CD14-positive monocyte (primary cell): ENCODE measurements around the gene THRB. TPM values are rescaled to one million over a fixed set of nuclear protein-coding genes. Genes with fewer than 3 reads are reported as not detected.
A peak's percentile ranks its signal among the peaks of the same experiment; 100 is the strongest.

Experiments
- DNase-seq, 3 donors: peaks; one replicate each; pipeline ENCODE4 v3.0.0-alpha.2; 2011 to 2022
- H2AFZ ChIP-seq: 2 replicates; pipeline ENCODE4 v1.6.0; 2012; ENCODE audit warnings: mild to moderate bottlenecking, low read depth, low read length, inconsistent platforms; ENCODE audit not compliant: insufficient read depth, poor library complexity, severe bottlenecking
- H3K27ac ChIP-seq, 2 donors: 1 replicate in 1 of 2; 2 replicates in 1 of 2; pipeline ENCODE4 v1.5.1; 2012 to 2013; ENCODE audit warnings: low read length in 2 of 2, control low read depth in 1 of 2, inconsistent platforms in 1 of 2, low read depth in 1 of 2, mild to moderate bottlenecking in 1 of 2
- H3K27me3 ChIP-seq, 2 donors: one replicate each; pipeline versions ENCODE4 v1.6.0 to v1.6.1; 2011 to 2013; ENCODE audit warnings: low read length in 2 of 2; ENCODE audit not compliant: control insufficient read depth in 2 of 2, insufficient read depth in 2 of 2
- H3K36me3 ChIP-seq, 2 donors: replicated peaks in 1 of 2; 1 replicate in 1 of 2; 2 replicates in 1 of 2; pipeline versions ENCODE4 v1.5.1 to v1.6.1; 2012 to 2013; ENCODE audit warnings: low read length in 2 of 2, control low read depth in 1 of 2, inconsistent platforms in 1 of 2, mild to moderate bottlenecking in 1 of 2; ENCODE audit not compliant: insufficient read depth in 2 of 2, control insufficient read depth in 1 of 2
- H3K4me1 ChIP-seq, 2 donors: 1 replicate in 1 of 2; 2 replicates in 1 of 2; pipeline versions ENCODE4 v1.5.1 to v1.6.1; 2012 to 2013; ENCODE audit warnings: low read length in 2 of 2, control low read depth in 1 of 2, inconsistent platforms in 1 of 2, mild to moderate bottlenecking in 1 of 2, moderate library complexity in 1 of 2; ENCODE audit not compliant: insufficient read depth in 2 of 2, control insufficient read depth in 1 of 2
- H3K4me2 ChIP-seq: replicated peaks from 2 replicates; pipeline ENCODE3; 2012; ENCODE audit warnings: low read length, moderate library complexity, mild to moderate bottlenecking; ENCODE audit not compliant: poor library complexity, severe bottlenecking; ENCODE audit errors: extremely low read depth
- H3K4me3 ChIP-seq, 3 experiments: fragments of 200-600 bp in 1 of 3; sonication (generic) in 1 of 3; replicated peaks in 1 of 3; 1 replicate in 2 of 3; 2 replicates in 1 of 3; pipeline ENCODE4 v1.5.1; 2011 to 2013; ENCODE audit warnings: low read length in 3 of 3, mild to moderate bottlenecking in 3 of 3, control low read depth in 2 of 3, low read depth in 2 of 3, inconsistent platforms in 1 of 3, moderate library complexity in 1 of 3
- H3K79me2 ChIP-seq: 2 replicates; pipeline ENCODE4 v1.6.0; 2012; ENCODE audit warnings: mild to moderate bottlenecking, control low read depth, inconsistent platforms, low read length, moderate library complexity; ENCODE audit not compliant: insufficient read depth
- H3K9ac ChIP-seq: 2 replicates; pipeline ENCODE4 v1.6.0; 2017; ENCODE audit warnings: low read length, mild to moderate bottlenecking; ENCODE audit not compliant: insufficient read depth, poor library complexity, severe bottlenecking
- H3K9me3 ChIP-seq, 2 donors: replicated peaks in 1 of 2; 1 replicate in 1 of 2; 2 replicates in 1 of 2; pipeline versions ENCODE4 v1.5.1 to v1.6.1; 2012 to 2013; ENCODE audit warnings: low read length in 2 of 2, control low read depth in 1 of 2; ENCODE audit not compliant: control insufficient read depth in 1 of 2, insufficient read depth in 1 of 2
- H4K20me1 ChIP-seq: 2 replicates; pipeline ENCODE4 v1.6.0; 2012; ENCODE audit warnings: mild to moderate bottlenecking, low read length, control low read depth, moderate library complexity; ENCODE audit not compliant: insufficient read depth
- H3K27ac Mint-ChIP-seq, 7 donors: one replicate each; pipeline ENCODE4 v1.8.0; 2020; ENCODE audit warnings: mild to moderate bottlenecking in 7 of 7, mixed read lengths in 7 of 7, moderate library complexity in 6 of 7, inconsistent platforms in 2 of 7
- H3K27me3 Mint-ChIP-seq, 3 donors: one replicate each; pipeline ENCODE4 v1.8.0; 2021 to 2022; ENCODE audit warnings: low read depth in 3 of 3, mild to moderate bottlenecking in 3 of 3, mixed read lengths in 3 of 3, moderate library complexity in 3 of 3, inconsistent platforms in 1 of 3
- H3K36me3 Mint-ChIP-seq, 2 donors: one replicate each; pipeline ENCODE4 v1.8.0; 2020; ENCODE audit warnings: mixed read lengths in 2 of 2, inconsistent platforms in 1 of 2, mild to moderate bottlenecking in 1 of 2
- H3K4me1 Mint-ChIP-seq: one replicate; pipeline ENCODE4 v1.8.0; 2020; ENCODE audit warnings: mild to moderate bottlenecking, mixed read lengths
- H3K4me3 Mint-ChIP-seq, 2 donors: one replicate each; pipeline ENCODE4 v1.8.0; 2020; ENCODE audit warnings: mild to moderate bottlenecking in 2 of 2, mixed read lengths in 2 of 2, moderate library complexity in 1 of 2
- H3K9me3 Mint-ChIP-seq, 7 donors: one replicate each; pipeline ENCODE4 v1.8.0; 2020 to 2022; ENCODE audit warnings: mixed read lengths in 7 of 7, mild to moderate bottlenecking in 6 of 7, moderate library complexity in 6 of 7, inconsistent platforms in 2 of 7
- CTCF ChIP-seq: fragments of 200-600 bp; IDR thresholded peaks from one replicate; pipeline ENCODE4 v1.8.0; 2022; ENCODE audit warnings: antibody characterized with exemption, mild to moderate bottlenecking
- WGBS: methylation state at CpG from one replicate; pipeline ENCODE4 v1.1.5; 2013; ENCODE audit warnings: missing lambda C conversion rate; ENCODE audit not compliant: insufficient coverage; 5-methylcytosine and 5-hydroxymethylcytosine counted together
- intact Hi-C, 2 donors: fragments of 100-400 bp; cut with micrococcal nuclease; formaldehyde crosslinking; loops; one replicate each; pipeline versions ENCODE4 v1.15.0 to v1.15.1; 2023
- polyA plus RNA-seq, 3 donors: library from polyadenylated mRNA; depleted of rRNA in 1 of 3; unstranded in 2 of 3; stranded (reverse) in 1 of 3; fragments of 300-500 nt in 2 of 3; fragments of >200 nt in 1 of 3; fragmentation: Illumina TruSeq in 2 of 3; gene quantifications; 1 replicate in 2 of 3; 2 replicates in 1 of 3; pipeline ENCODE4 v1.2.3, GENCODE V29; 2012 to 2021

The THRB gene
- polyA plus RNA-seq, 3 donors: 0.05 TPM; not detected in 2

DNA sequence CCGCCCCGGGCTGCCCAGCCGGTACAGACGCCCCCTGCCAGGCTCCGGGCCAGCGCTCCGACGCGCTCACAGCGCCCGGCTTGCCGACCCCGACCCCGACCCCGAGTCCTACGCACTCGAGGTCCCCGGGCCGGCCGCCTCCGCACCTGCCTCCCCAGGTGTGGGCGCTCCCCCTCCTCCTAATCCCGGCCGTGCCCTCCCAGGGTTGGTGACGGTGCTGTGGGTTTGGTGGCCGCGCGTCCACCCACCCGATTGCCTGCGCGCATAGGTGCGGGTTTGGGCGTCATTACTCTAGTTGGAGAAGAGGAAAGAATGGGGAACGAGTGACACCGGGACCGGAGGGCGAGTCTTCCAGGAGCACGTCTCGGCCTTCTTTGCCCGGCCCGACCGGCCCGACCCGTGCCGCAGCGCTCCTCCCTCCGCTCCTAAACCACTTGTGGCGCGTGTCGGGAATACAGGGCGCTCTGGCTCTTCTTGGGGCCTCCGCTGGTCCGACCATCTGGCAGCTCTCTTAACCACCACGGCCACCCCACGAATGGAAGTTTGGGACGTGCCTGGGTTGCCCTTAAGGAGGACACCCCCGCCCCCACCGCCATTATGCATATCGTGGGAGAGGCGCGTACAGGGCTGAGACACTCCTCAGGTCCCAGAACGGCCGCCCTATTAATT lies 810 bp upstream of the THRB start:
- no peaks in the 10 kb centered on the region for H3K79me2 ChIP-seq
- DNase-seq: peak in 1 of 3 donors; percentile 18
- peak overlapping the region; percentile 20 to 76 (median 43) for H3K4me3 ChIP-seq
- H3K9ac ChIP-seq: no peak overlapping the region
- peak; percentile 6 for TF ChIP-seq CTCF
- intact Hi-C loops: no loop called here
- peaks cover 18 to 23% of the 10 kb centered on the region in 2 donors for H3K4me1 ChIP-seq
- no peaks in the 10 kb centered on the region for H4K20me1 ChIP-seq
- H3K27me3 ChIP-seq: peaks cover 53 to 66% of the 10 kb centered on the region in 2 donors
- peak overlapping the region; percentile 86 for H2AFZ ChIP-seq
- H3K9me3 Mint-ChIP-seq: peaks cover 0 to 20% (median 5%) of the 10 kb centered on the region in 7 donors
- WGBS: under 1% methylated on average over 43 of the region's 63 CpGs
- no peaks in the 10 kb centered on the region for H3K36me3 ChIP-seq
- peaks cover 3 to 5% of the 10 kb centered on the region in 2 donors for H3K36me3 Mint-ChIP-seq
- peaks cover 55 to 80% (median 72%) of the 10 kb centered on the region in 3 donors for H3K27me3 Mint-ChIP-seq
- H3K27ac Mint-ChIP-seq: peak overlapping the region in 2 of 7 donors; percentile 66 to 69
- H3K4me2 ChIP-seq: peak overlapping the region; percentile 92
- no peaks in the 10 kb centered on the region for H3K9me3 ChIP-seq
- peaks cover 16% of the 10 kb centered on the region for H3K4me1 Mint-ChIP-seq
- peak overlapping the region; percentile 91 to 97 for H3K4me3 Mint-ChIP-seq
- H3K27ac ChIP-seq: no peak overlapping the region

DNA sequence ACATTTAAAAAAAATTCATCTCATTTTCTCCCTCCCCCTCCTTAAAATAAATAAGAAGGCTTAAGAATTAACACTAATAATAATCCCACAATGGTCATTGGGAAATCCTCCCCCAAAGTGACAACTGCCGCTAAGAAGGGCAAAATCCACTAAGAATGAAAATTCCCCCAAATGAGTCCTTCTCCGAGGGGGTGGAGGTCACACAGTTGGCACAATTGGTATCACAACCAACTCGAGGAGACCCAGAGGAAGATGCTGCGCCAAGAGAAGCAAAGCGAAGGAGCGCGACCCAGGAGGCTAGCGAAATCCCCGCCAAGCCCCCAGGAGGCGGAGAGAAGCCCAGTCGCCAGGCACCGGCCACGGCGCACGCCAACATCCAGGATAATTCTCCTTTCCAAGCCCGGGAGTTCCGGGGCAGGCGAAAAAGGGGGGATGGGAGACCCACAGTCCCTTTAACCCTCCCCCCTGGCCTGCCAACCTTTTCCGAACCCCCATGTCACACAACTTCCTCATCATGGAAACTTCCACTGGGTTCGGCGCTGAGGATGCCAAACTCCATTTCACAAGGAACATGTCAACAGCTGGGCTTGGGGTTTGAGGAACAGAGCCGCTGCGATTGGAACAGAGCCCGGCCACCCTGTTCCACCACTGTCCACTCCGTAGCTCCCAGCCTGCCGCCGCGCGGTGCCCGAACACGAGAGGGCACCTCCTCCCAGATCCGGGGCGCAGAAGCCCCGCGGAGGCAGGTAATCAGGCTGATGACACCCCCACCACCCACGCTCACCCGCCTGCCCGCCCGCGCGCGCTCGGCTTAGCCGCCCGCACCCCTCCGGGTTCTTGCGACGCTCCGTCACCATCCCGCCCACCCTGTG lies 668 bp downstream of the THRB start:
- Mint-ChIP-seq H3K9me3 (peaks cover 0 to 20% (median 5%) of the 10 kb centered on the region in 7 donors), H3K4me1 (peaks cover 23% of the 10 kb centered on the region), H3K27ac (peak overlapping the region in 3 of 7 donors; percentile 33 to 76 (median 68)), H3K36me3 (peaks cover 3 to 5% of the 10 kb centered on the region in 2 donors), H3K27me3 (peaks cover 53 to 77% (median 68%) of the 10 kb centered on the region in 3 donors), H3K4me3 (peak overlapping the region; percentile 91 to 97)
- H3K27me3 ChIP-seq: peaks cover 52 to 67% of the 10 kb centered on the region in 2 donors
- under 1% methylated on average over 48 of the region's 50 CpGs for WGBS
- TF ChIP-seq CTCF: no peak
- no peaks in the 10 kb centered on the region for H3K79me2 ChIP-seq
- peaks cover 18 to 23% of the 10 kb centered on the region in 2 donors for H3K4me1 ChIP-seq
- H2AFZ ChIP-seq: peak overlapping the region; percentile 86
- intact Hi-C loops: no loop called here
- DNase-seq: peak in 2 of 3 donors; percentile 28 to 65
- peak overlapping the region; percentile 34 to 76 (median 46) for H3K4me3 ChIP-seq
- H3K9me3 ChIP-seq: no peaks in the 10 kb centered on the region
- peak overlapping the region; percentile 92 for H3K4me2 ChIP-seq
- H3K27ac ChIP-seq: no peak overlapping the region
- H3K36me3 ChIP-seq: no peaks in the 10 kb centered on the region
- H3K9ac ChIP-seq: peak overlapping the region; percentile 44
- no peaks in the 10 kb centered on the region for H4K20me1 ChIP-seq
